ENCODE results near the gene CDH22.

DNA sequence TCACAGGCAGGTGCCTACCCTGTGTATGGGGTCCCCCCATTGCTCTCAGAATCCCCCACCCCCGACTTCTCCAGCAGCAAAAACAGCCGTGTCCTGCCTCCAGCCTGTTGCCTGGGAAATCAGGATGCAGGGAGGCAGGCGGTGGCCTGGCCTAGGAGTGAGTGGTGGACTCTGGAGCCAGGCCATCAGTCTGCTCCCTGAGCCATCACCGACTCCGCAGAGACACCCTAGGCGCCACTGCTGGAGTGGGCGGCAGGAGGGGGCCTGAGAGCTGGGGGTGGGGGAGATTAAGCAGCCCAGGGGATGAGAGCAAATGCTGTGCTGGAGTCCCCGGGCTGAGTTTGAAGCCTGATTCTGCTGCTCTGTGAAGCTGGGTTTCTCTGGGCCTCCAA lies 97.0 kb downstream of the CDH22 start:
- TF ChIP-seq, protein P1, sequence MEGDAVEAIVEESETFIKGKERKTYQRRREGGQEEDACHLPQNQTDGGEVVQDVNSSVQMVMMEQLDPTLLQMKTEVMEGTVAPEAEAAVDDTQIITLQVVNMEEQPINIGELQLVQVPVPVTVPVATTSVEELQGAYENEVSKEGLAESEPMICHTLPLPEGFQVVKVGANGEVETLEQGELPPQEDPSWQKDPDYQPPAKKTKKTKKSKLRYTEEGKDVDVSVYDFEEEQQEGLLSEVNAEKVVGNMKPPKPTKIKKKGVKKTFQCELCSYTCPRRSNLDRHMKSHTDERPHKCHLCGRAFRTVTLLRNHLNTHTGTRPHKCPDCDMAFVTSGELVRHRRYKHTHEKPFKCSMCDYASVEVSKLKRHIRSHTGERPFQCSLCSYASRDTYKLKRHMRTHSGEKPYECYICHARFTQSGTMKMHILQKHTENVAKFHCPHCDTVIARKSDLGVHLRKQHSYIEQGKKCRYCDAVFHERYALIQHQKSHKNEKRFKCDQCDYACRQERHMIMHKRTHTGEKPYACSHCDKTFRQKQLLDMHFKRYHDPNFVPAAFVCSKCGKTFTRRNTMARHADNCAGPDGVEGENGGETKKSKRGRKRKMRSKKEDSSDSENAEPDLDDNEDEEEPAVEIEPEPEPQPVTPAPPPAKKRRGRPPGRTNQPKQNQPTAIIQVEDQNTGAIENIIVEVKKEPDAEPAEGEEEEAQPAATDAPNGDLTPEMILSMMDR (IDR thresholded peaks at IDR 0.05): no peak
- TF ChIP-seq POLR2A (IDR thresholded peaks at IDR 0.05): no peak

All from right lobe of liver (tissue), 4 donors.